GM18519 (cell line): ENCODE data around the gene TFAP2C.
"Not testable (repeated sequence)": the region's sequence is repeated elsewhere in the genome, so short reads cannot be mapped to it uniquely, and the experiment has no call there.

Experiments
- ATAC-seq: cut with Tn5 transposase; IDR thresholded peaks from one replicate; pipeline ENCODE4 v1.9.1; 2021; ENCODE audit warnings: mild to moderate bottlenecking, moderate library complexity; ENCODE audit not compliant: unreplicated experiment, low FRiP score

TFAP2C gene

DNA sequence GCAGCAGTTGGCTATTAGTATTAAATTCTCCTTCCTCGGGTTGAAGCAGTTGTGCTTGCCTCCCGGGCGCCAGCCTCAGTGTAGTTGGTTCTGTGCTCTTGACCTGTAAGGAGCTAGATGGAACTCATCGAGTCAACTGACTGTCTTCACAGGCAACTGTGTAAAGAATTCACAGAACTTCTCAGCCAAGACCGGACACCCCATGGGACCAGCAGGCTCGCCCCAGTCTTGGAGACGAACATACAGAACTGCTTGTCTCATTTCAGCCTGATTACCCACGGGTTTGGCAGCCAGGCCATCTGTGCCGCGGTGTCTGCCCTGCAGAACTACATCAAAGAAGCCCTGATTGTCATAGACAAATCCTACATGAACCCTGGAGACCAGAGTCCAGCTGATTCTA, 8.5 kb downstream of the TFAP2C start:
- ATAC-seq = no peak

GRCh38 chr20:56646599-56646998, 17.5 kb downstream of the TFAP2C start:
- ATAC-seq = no peak

DNA sequence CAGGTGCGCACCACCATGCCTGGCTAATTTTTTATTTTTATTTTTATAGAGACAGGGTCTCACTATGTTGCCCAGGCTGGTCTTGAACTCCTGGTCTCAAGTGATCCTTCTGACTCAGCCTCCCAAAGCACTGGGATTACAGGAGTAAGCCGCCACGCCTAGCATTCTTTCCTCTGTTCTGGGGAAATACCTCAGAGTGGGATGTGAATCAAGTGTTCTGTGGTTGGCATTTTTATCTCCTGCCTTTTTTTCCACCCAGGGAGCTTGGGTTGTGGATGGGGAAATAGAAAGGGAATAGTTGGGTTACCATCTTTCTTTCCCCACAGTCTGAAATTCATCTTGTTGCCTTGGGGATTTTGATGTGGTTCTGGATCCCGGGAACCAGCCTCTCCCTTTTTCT, 24.1 kb downstream of the TFAP2C start:
- no peak for ATAC-seq

DNA sequence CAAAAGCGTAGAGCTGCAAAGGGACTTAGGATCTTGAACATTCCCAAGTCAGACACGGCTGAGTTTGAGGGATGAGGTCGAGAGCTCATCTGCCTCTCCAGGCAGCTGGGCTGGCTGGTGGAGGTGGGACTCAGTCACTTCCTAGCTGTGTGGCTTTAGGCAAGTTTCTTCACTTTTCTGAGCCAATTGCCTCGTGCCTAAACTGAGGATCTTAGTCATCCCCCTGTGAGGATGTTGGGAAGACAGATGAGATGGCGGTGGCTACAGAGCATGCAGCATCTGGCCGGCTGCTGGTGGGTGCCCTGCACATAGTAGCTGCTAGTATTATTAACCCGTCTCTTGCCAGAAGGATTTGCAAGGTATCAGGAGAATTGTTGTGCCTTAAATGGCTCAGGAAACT, 27.5 kb downstream of the TFAP2C start:
- no peak for ATAC-seq

DNA sequence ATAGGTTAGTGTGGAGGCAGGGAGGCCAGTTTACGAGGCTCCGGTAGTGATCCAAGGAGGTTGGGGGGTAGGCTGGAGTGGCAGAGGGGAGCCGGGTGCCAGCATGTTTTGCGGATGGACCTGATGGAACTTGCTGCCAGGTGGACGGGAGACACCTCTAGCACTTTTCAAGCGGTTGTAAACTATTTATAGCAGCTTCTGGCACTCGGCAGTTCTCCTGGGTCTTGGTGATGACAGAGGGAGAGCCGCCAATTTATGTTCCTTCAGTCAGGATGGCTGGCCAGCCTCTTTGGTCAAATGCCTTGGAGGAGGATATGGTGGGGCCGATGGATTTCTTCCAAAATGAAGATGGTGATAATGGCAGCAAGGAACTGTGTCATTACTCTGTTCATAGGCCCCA, 28.8 kb downstream of the TFAP2C start:
- ATAC-seq = no peak

- ATAC-seq = not testable (repeated sequence)
Observed at GRCh38 chr20:56658341-56658947, 29.3 kb downstream of the TFAP2C start.

DNA sequence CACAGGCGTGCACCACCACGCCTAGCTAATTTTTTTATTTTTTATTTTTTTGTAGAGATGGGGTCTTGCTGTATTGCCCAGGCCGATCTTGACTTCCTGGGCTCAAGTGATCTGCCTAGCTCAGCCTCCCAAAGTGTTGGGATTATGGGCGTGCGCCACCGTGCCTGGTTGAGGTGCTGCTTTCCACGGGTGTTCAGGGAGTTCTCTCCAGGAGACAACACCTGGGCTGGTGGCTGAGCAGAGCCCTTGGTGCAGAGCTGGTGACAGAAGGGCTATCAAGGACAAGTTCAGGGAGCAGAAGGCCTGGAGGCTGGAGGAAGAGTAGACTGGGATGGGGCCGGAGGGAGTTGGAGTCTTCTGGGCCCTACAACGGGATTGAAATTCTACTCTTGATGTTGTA, 34.6 kb downstream of the TFAP2C start:
- no peak for ATAC-seq

DNA sequence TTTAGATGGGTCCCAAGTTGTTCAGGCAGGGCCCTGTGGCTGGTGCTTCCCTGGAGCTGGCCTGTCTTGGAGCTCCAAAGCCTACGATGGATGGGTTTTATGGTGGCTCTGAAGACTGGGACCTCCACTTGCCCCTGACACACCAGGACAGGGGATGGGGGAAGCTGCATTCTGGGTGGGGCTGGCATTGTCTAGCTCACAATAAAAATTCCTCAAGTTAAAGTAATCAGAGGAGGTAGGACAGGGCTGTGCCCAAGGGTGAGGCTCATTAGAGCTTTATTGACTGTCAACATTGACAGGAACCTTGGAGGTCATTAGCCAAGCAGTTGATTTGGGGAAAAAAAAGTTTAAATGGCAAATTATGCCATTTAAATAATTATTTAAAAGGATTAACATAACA, 35.7 kb downstream of the TFAP2C start:
- ATAC-seq = no peak

GRCh38 chr20:56665806-56666205, 36.7 kb downstream of the TFAP2C start:
- no peak for ATAC-seq

DNA sequence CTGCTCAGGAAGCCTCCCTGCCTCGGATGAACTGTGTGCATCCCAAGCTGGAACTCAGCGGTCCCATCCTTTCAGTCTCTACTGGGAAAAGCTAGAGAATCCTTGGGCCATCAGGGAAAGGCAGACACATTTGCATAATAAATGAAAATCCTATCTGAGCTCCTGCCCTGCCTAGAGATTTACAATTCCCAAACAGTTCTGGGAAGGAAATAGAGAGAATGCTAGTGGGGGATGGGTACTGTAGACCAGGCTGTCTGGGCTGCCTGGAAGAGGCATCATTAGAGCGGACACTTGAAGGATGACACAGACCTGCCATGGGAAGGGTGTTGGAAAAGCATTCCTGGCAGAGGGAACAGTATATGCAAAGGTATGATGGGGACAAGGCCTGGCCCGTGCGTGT, 44.3 kb downstream of the TFAP2C start:
- ATAC-seq = no peak

GRCh38 chr20:56676001-56676400, 46.9 kb downstream of the TFAP2C start:
- ATAC-seq = no peak

DNA sequence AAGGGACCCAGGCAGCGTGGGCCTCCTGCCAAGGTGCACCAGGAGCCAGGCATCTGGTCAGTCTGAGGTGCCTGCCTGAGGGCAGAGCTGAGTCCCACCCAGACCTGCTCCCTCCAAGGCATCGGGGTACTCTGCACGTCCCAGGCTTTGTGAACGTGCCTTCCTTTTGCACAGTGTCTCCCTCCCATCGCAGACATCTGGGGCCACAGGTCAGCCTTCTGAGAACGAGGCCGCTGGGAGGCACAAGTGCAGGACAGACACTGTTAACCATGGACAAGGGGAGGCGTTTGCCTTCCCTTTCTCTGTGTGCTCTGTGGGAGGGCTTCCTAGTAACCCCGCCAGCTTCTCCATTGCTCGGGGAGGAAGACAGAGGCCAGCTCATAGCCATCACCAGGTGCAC, 47.6 kb downstream of the TFAP2C start:
- no peak for ATAC-seq

GRCh38 chr20:56683077-56683865, 54.2 kb downstream of the TFAP2C start:
- no peak for ATAC-seq

DNA sequence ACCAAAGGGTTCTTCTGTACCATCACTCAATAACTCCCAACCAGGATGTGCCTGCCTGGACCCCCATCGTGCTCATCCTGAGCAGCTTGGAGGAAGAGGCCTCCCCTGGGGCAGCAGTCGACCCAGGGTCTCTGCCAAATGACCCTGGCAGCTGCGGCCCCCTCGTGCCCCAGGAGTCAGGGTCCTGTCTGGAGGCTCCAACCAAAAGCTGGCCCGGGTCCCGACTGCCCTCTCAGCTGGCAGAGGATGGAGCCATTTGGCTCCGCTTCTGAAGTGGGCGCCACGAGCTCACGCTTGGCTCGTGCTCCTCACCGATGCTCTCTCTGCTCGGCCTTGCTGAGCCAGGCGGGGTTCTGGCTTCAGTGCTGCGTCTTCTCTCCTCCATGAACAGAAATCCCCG, 56.8 kb downstream of the TFAP2C start:
- ATAC-seq = no peak

GRCh38 chr20:56687061-56687460, 58.0 kb downstream of the TFAP2C start:
- ATAC-seq = no peak

DNA sequence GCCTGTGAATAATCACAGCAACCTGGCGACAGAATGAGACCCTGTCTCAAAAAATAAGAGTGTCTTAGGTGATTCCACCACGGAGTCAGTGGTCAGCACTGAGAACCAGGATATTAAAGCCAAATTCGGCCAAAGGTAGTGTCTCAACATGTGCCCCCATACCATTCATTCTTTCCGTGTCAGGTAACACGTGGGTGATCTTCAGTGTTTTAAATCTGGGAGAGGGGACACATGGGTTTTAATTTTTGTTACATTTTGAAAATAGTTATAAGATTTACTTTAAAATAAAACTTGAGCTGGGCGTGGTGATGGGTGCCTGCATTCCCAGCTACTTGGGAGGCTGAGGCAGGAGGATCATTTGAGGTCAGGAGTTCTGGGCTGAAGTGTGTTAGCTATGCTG, 59.0 kb downstream of the TFAP2C start:
- no peak for ATAC-seq
